ENCODE data around the gene CCL4.
"Not testable (repeated sequence)": the region's sequence is repeated elsewhere in the genome, so short reads cannot be mapped to it uniquely, and the experiment has no call there.

The CCL4 gene

GRCh38 chr17:36072431-36073121, 31.1 kb upstream of the CCL4 start:
- in situ Hi-C loops (cut with HindIII; ENCODE audit: low pct_unique_long_range_greater_than_20kb, low sequenced_read_pairs) = no loop called here
- TF ChIP-seq JUND (IDR thresholded peaks at IDR 0.05; ENCODE audit: low read depth) = no peak
- peak in 1 of 2 experiments; percentile 29 for DNase-seq (ENCODE audit: low read depth in 1 of 2, low spot score in 1 of 2)

GRCh38 chr17:36074365-36074764, 29.3 kb upstream of the CCL4 start:
- TF ChIP-seq JUND (IDR thresholded peaks at IDR 0.05; ENCODE audit: low read depth) = no peak
- in situ Hi-C loops (cut with HindIII; ENCODE audit: low pct_unique_long_range_greater_than_20kb, low sequenced_read_pairs) = no loop called here
- no peak for DNase-seq (ENCODE audit: low read depth in 1 of 2, low spot score in 1 of 2)

DNA sequence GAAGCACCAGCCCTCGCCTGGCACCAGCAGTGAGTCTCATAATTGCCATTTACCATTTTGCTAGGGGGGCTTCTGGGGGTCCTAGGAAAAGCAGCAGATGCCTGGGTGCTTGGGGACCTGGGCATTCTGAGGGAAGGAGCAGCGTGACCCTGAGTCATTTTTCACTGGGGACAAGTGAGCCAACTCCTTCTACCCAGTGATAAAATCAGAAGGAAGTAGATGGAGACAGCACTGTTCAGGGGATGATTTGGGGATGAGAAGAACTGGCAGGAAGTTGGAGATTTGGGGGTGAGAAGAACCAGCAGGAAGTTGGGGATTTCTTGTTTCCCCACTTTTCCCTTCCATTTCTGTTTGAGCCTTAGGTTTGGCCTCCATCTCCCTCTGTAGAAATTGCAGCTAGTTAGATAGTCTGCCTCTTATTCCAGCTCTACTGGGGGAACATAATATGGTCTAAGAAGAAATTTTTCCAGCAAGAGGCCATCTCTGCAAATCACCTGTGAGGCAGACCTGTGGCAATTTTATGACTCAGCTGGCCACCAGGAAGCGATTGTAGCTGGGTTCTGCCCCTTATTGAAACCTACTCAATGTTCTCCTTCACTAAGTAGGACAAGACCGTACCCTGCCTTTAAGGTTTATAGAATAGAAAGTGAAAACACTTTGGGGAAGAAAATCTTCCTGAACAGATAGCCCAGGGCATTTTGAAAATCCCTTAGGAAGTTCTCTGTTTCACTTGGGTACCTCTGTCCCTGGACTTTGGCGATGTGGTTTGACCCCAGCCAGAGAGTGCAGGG, 21.8 kb upstream of the CCL4 start:
- DNase-seq (ENCODE audit: low read depth in 1 of 2, low spot score in 1 of 2); in situ Hi-C loops (cut with HindIII; ENCODE audit: low pct_unique_long_range_greater_than_20kb, low sequenced_read_pairs): not testable (repeated sequence)

DNA sequence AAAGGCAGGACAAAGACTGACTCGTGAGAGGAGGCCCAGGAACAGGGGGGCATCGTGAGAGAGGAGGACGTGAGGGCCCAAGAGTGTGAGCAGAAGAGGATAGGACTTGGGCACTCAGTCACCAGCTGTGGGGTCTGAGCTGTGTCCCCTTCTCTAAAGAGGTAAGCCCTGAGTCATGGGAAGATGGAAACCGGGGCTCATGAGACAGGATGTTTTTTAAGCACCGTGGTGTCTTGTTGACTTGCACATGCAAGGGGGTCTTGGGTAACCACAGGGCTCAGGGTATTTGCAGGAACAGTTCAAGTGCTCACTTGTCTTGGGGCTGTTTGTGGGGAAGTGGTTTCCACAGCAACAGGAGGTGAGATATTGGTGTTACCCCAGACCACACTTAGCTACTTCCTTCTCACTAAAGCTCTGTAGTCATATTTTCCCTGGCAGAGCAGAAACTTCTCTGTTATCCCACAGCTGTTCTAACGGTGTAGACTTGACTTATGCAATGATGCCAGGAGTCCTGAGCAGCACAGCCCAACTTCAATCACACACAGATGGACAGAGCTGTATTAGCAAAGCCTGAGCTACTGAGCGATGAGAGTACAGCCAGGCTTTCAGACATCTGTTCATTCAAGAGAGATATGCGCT, 21.0 kb upstream of the CCL4 start:
- in situ Hi-C loops (cut with HindIII; ENCODE audit: low pct_unique_long_range_greater_than_20kb, low sequenced_read_pairs); DNase-seq (ENCODE audit: low read depth in 1 of 2, low spot score in 1 of 2): not testable (repeated sequence)

DNA sequence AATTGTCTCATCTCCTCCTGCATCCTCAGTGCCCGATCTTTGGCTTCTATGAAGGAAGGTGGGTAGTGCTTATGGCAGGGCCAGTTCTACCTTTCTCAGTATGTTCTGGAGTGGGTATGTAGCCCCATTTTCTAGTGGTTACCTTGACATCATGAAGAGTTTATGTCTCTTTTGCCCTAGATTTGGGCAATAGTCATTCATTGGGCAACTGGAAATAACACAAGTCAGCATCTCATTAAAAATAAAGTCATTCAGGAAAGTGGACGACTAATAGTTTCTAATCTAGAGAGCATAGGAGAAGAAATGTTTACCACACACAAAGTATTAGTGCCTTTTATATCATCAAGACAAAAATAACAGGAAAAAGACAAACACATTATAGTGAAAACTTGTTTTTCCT, 19.9 kb upstream of the CCL4 start:
- DNase-seq (ENCODE audit: low read depth in 1 of 2, low spot score in 1 of 2); in situ Hi-C loops (cut with HindIII; ENCODE audit: low pct_unique_long_range_greater_than_20kb, low sequenced_read_pairs): not testable (repeated sequence)

- DNase-seq (ENCODE audit: low read depth in 1 of 2, low spot score in 1 of 2) = peak in 1 of 2 experiments; percentile 42
Measured at GRCh38 chr17:36085765-36086164, 17.9 kb upstream of the CCL4 start.

GRCh38 chr17:36086791-36087190, 16.8 kb upstream of the CCL4 start:
- no peak for DNase-seq (ENCODE audit: low read depth in 1 of 2, low spot score in 1 of 2)
- in situ Hi-C loops (cut with HindIII; ENCODE audit: low pct_unique_long_range_greater_than_20kb, low sequenced_read_pairs) = no loop called here
- no peak for TF ChIP-seq JUND (IDR thresholded peaks at IDR 0.05; ENCODE audit: low read depth)

More at GRCh38 chr17:36085765-36086164, 17.9 kb upstream of the CCL4 start:
- no peak for TF ChIP-seq JUND (IDR thresholded peaks at IDR 0.05; ENCODE audit: low read depth)
- in situ Hi-C loops (cut with HindIII; ENCODE audit: low pct_unique_long_range_greater_than_20kb, low sequenced_read_pairs) = no loop called here

DNA sequence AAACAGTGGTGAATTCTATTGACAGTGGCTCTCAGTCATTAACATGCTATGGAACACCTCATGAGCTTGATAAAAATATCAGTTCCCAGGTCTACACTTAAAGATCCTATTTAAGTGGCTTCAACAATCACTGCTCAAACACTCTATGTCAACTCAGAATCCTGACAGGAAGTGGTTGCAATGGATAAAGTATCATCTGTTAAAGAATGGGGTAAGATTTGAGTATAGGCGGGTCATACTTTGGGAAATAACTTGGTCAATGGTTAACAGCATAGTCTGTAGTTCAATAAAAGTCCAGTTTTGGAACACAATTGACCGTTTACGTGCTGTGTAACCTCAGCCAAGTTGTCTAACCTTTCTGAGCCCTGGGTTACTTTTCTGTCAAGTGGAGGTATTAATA, 16.2 kb upstream of the CCL4 start:
- in situ Hi-C loops (cut with HindIII; ENCODE audit: low pct_unique_long_range_greater_than_20kb, low sequenced_read_pairs); DNase-seq (ENCODE audit: low read depth in 1 of 2, low spot score in 1 of 2): not testable (repeated sequence)

DNA sequence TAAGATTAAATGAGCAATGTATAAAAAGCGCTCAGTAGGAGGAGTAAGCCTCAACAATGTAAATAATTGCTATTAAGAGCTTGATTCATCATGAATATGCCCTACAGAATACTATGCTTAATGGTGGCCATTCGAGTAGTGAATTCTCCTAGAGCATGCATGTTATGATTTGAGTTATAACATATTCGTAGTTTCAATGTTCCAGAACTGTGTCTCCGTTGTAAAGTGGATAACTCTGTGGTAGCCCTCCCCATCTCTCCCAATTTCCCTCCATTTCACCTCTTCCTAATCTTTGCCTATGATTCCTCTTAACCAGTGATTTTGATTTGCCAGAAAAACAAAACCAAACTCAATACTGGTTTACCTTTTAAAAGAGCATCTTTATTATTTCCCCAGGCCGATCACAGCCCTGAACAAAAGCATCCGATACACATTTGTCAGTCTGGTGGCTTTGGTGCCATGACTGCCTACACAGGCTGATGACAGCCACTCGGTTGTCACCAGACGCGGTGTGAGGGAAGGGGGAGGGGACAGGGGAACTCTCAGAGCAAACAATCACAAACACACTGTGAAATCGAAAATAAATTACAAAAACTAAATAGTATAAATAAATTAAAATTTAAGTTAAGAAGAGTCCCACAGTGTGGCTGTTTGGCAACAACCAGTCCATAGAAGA, 15.6 kb upstream of the CCL4 start:
- in situ Hi-C loops (cut with HindIII; ENCODE audit: low pct_unique_long_range_greater_than_20kb, low sequenced_read_pairs); DNase-seq (ENCODE audit: low read depth in 1 of 2, low spot score in 1 of 2): not testable (repeated sequence)

GRCh38 chr17:36088670-36089338, 14.8 kb upstream of the CCL4 start:
- in situ Hi-C loops (cut with HindIII; ENCODE audit: low pct_unique_long_range_greater_than_20kb, low sequenced_read_pairs) = no loop called here
- DNase-seq (ENCODE audit: low read depth in 1 of 2, low spot score in 1 of 2) = peak in 1 of 2 experiments; percentile 7
- no peak for TF ChIP-seq JUND (IDR thresholded peaks at IDR 0.05; ENCODE audit: low read depth)

DNA sequence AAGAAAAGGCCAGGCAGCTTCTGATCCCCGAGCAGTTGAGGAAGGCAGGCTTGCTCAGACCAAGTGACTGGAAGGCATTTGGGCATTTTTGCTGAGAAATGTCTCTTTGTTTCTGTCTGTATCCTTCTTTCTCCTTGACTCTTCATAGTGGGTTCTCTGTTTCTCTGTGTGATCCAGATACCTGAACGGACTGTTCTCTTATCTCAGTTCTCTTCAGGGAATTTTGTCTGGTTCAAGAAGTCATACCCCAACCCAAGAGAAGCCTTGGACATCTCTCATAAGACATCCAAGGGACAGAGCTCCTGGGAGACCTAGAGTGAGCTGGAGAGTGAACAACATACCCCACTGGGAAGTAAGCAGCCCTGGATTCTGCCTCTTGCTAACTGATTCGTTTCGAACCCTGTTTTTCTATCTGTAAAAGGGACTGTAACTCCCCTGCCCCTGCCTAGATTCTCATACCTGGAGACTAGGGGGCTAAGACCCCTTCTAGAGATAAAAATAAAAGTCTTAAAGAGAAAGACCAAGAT, 14.2 kb upstream of the CCL4 start:
- in situ Hi-C loops (cut with HindIII; ENCODE audit: low pct_unique_long_range_greater_than_20kb, low sequenced_read_pairs) = no loop called here

More for the DNA sequence above, 14.2 kb upstream of the CCL4 start:
- TF ChIP-seq JUND (IDR thresholded peaks at IDR 0.05; ENCODE audit: low read depth) = no peak
- DNase-seq (ENCODE audit: low read depth in 1 of 2, low spot score in 1 of 2) = no peak
